GM18526 (cell line): Measurements from ENCODE around the gene PNMA3.
"Not testable (repeated sequence)": the region's sequence is repeated elsewhere in the genome, so short reads cannot be mapped to it uniquely, and the experiment has no call there.

Source experiments
- POLR2A ChIP-seq: IDR thresholded peaks from 3 replicates; pipeline ENCODE4 v1.6.1; 2011; ENCODE audit not compliant: insufficient read length; ENCODE audit errors: extremely low read depth

PNMA3 gene

GRCh38 chrX:153071909-153072583 lies 15.8 kb downstream of the PNMA3 start, which contains the start of gene PNMA6A:
Gene PNMA6A (plus strand): TSS chrX:153072454. CDS start chrX:153073063, 609 bp downstream.
- not testable (repeated sequence) for TF ChIP-seq POLR2A

GRCh38 chrX:153074262-153074899 lies 18.1 kb downstream of the PNMA3 start:
- TF ChIP-seq POLR2A, result no peak

GRCh38 chrX:153074935-153075334 lies 18.7 kb downstream of the PNMA3 start:
- no peak for TF ChIP-seq POLR2A

GRCh38 chrX:153075366-153075765 lies 19.1 kb downstream of the PNMA3 start:
- no peak for TF ChIP-seq POLR2A

GRCh38 chrX:153102418-153102817 lies 46.1 kb downstream of the PNMA3 start:
- TF ChIP-seq POLR2A, result no peak
